B cell (primary cell): ENCODE data around the gene PLXNA3.

ENCODE experiments used
- EZH2 ChIP-seq: IDR thresholded peaks from 2 replicates; pipeline ENCODE4 v1.6.1; 2012; ENCODE audit warnings: borderline replicate concordance, low read depth, mild to moderate bottlenecking, moderate library complexity, low read length; ENCODE audit not compliant: insufficient read depth, poor library complexity, severe bottlenecking
- TF ChIP-seq, protein P1 (sequence below): fragments of 200-600 bp; IDR thresholded peaks from one replicate; pipeline ENCODE4 v1.8.0; 2022; ENCODE audit warnings: antibody characterized with exemption, mild to moderate bottlenecking

- TF ChIP-seq, protein P1, sequence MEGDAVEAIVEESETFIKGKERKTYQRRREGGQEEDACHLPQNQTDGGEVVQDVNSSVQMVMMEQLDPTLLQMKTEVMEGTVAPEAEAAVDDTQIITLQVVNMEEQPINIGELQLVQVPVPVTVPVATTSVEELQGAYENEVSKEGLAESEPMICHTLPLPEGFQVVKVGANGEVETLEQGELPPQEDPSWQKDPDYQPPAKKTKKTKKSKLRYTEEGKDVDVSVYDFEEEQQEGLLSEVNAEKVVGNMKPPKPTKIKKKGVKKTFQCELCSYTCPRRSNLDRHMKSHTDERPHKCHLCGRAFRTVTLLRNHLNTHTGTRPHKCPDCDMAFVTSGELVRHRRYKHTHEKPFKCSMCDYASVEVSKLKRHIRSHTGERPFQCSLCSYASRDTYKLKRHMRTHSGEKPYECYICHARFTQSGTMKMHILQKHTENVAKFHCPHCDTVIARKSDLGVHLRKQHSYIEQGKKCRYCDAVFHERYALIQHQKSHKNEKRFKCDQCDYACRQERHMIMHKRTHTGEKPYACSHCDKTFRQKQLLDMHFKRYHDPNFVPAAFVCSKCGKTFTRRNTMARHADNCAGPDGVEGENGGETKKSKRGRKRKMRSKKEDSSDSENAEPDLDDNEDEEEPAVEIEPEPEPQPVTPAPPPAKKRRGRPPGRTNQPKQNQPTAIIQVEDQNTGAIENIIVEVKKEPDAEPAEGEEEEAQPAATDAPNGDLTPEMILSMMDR: no peak
- TF ChIP-seq EZH2: no peak
Measured at GRCh38 chrX:154515966-154516655, 58.0 kb downstream of the PLXNA3 start, which contains the start of gene FAM3A.
